Measurements from ENCODE around the gene LTBP3. TPM values are rescaled to one million over a fixed set of nuclear protein-coding genes. Genes with fewer than 3 reads are reported as not detected.

The LTBP3 gene
- total and polyA plus RNA-seq, 9 of the 15 experiments (the other 6 are each of a cell fraction or from before 2014, with no cell fraction given): 0.06 to 20.5 (median 4.8) TPM

- TF ChIP-seq ZBTB40 (IDR thresholded peaks at IDR 0.05) (no peak), ZBTB40 (CRISPR knock-in tag; IDR thresholded peaks at IDR 0.05) (no peak), ZBTB34 (CRISPR knock-in tag; IDR thresholded peaks at IDR 0.05) (no peak), CREB3 (tag; conservative IDR thresholded peaks at IDR 0.05; ENCODE audit: low read depth) (no peak), DDX20 (tag; IDR thresholded peaks at IDR 0.05; ENCODE audit: low read depth) (no peak), KDM1A (IDR thresholded peaks at IDR 0.05) (peak in 1 of 2 experiments; percentile 90; a peak in 2 of 4 replicates), MXD1 (CRISPR knock-in tag; IDR thresholded peaks at IDR 0.05; ENCODE audit: borderline replicate concordance, poor library complexity, severe bottlenecking) (peak; percentile 25), ZNF212 (CRISPR knock-in tag; IDR thresholded peaks at IDR 0.05) (no peak; the same call in 1 of the 2 replicates), IRF2 (CRISPR knock-in tag; IDR thresholded peaks at IDR 0.05) (no peak), ZNF778 (CRISPR knock-in tag; IDR thresholded peaks at IDR 0.05) (no peak), SRSF9 (IDR thresholded peaks at IDR 0.05; ENCODE audit: borderline replicate concordance, low read depth, low read length) (no peak), BRCA1 (IDR thresholded peaks at IDR 0.05) (no peak), BRCA1 (CRISPR knock-in tag; IDR thresholded peaks at IDR 0.05) (no peak)
These were observed 60.8 kb downstream of the LTBP3 start (continued) for GRCh38 chr11:65497141-65498041.
